ENCODE results near the gene SYNE3. TPM values are rescaled to one million over a fixed set of nuclear protein-coding genes. Genes with fewer than 3 reads are reported as not detected.

SYNE3 gene
- total and polyA plus RNA-seq, 5 experiments from 2014 or later, result 2.4 to 48.2 (median 4.6) TPM

DNA sequence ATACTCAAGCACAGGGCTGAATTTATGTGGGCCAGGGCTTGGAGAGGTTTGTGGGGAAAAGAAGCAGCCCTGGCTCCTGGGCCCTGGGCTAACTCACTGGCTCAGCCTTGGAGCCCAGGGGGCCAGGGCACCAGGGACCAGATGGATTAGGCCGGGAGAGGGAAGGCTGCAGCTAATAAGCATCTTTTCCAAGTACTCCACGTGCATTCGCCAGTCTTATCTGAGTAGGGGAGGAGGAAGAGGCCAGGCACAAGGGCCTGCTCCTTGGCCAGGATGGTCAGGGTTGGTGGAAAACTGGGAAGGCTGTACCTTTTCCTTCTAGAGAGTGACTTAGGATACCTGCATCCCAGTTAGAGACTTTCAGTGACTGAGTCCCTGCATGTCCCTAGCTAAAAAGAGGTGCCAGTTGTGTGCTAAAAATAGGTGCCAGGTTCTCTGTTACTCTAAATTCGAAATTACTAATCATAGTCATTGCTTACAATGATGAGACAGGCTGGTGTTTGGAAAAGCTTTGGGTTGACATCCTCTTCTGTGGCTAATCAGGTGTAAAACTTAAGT is 19.7 kb upstream of the SYNE3 start:
- no peak for DNase-seq
- Mint-ChIP-seq H3K4me3 (peak overlapping the region; percentile 85 to 98 (median 96)), H3K27ac (peak overlapping the region in 7 of 10 donors; percentile 12 to 96 (median 91)), H3K4me1 (peaks cover 33 to 78% (median 72%) of the 10 kb centered on the region in 4 donors), H3K9me3 (no peaks in the 10 kb centered on the region), H3K27me3 (no peaks in the 10 kb centered on the region), H3K36me3 (peaks cover 0 to 9% (median 0%) of the 10 kb centered on the region in 3 donors)
- POLR2A ChIA-PET, result no interaction called here
- no peak for ATAC-seq

GRCh38 chr14:95535226-95536021 is 19.0 kb upstream of the SYNE3 start:
- DNase-seq (peak in 2 of 10 donors; percentile 15 to 16), ATAC-seq (no peak)
- Mint-ChIP-seq H3K36me3 (peaks cover 0 to 11% (median 0%) of the 10 kb centered on the region in 3 donors), H3K27ac (peak overlapping the region; percentile 86 to 97 (median 91)), H3K9me3 (no peaks in the 10 kb centered on the region), H3K4me1 (peaks cover 33 to 78% (median 70%) of the 10 kb centered on the region in 4 donors), H3K27me3 (no peaks in the 10 kb centered on the region), H3K4me3 (peak overlapping the region; percentile 85 to 98 (median 96))
- POLR2A ChIA-PET, result interaction anchor here (1.2 to 3.0 kb wide), 7 partner anchors 11 to 378 kb away, joined by 3 to 45 read pairs (median 7); partner anchors contain the start of genes DICER1 and SYNE3

GRCh38 chr14:95534299-95535225 is 18.1 kb upstream of the SYNE3 start, which contains the start of gene GLRX5:
Gene GLRX5, plus strand, starts transcription at chr14:95535050. Its CDS starts 40 bp downstream, at chr14:95535090.
- H3K27me3 Mint-ChIP-seq, result no peaks in the 10 kb centered on the region
- peak within 1 kb of the TSS; percentile 93 to 98 (median 96) for H3K27ac Mint-ChIP-seq
- peaks cover 0 to 19% (median 0%) of the 10 kb centered on the region in 3 donors for H3K36me3 Mint-ChIP-seq
- peak within 1 kb of the TSS; percentile 85 to 98 (median 96) for H3K4me3 Mint-ChIP-seq
- POLR2A ChIA-PET, result interaction anchor here (1.0 to 3.0 kb wide), 12 partner anchors 9 to 377 kb away, joined by 3 to 45 read pairs (median 6); partner anchors contain the start of genes DICER1 and SYNE3
- H3K9me3 Mint-ChIP-seq, result no peaks in the 10 kb centered on the region
- peaks cover 33 to 78% (median 69%) of the 10 kb centered on the region in 4 donors for H3K4me1 Mint-ChIP-seq
- DNase-seq (peak; percentile 92 to 100 (median 98)), ATAC-seq (peak; percentile 86 to 87)

DNA sequence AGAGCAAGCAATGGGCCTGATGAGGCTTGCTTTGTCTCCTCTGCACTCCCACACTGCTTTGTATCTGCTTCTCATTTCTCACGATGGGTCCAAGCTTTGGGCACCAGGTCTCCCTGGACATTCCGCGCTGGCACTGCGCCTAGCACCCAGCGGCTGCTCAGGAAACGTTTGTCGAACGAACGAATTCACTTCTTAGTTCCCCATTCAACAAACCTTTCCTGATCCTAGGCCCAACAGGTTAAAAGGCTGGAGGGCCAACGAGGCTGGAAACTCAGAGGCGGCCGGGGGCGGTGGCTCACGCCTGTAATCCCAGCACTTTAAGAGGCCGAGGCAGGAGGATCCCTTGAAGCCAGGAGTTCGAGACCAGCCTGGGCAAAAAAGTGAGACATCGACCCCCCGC is 17.4 kb upstream of the SYNE3 start:
- H3K27ac Mint-ChIP-seq, result peak overlapping the region; percentile 92 to 98 (median 96)
- peak overlapping the region; percentile 85 to 97 (median 93) for H3K4me3 Mint-ChIP-seq
- H3K9me3 Mint-ChIP-seq, result no peaks in the 10 kb centered on the region
- POLR2A ChIA-PET, result interaction anchor here (0.9 to 3.0 kb wide), 10 partner anchors 8 to 376 kb away, joined by 3 to 45 read pairs (median 7); partner anchors contain the start of genes DICER1 and SYNE3
- DNase-seq, result no peak
- no peaks in the 10 kb centered on the region for H3K27me3 Mint-ChIP-seq
- peaks cover 33 to 70% (median 65%) of the 10 kb centered on the region in 4 donors for H3K4me1 Mint-ChIP-seq
- no peak for ATAC-seq
- peaks cover 0 to 20% (median 0%) of the 10 kb centered on the region in 3 donors for H3K36me3 Mint-ChIP-seq

GRCh38 chr14:95533391-95533821 is 17.0 kb upstream of the SYNE3 start:
- H3K9me3 Mint-ChIP-seq, result no peaks in the 10 kb centered on the region
- peak overlapping the region; percentile 85 to 97 (median 93) for H3K4me3 Mint-ChIP-seq
- peak overlapping the region; percentile 92 to 98 (median 96) for H3K27ac Mint-ChIP-seq
- no peaks in the 10 kb centered on the region for H3K27me3 Mint-ChIP-seq
- peaks cover 33 to 66% (median 62%) of the 10 kb centered on the region in 4 donors for H3K4me1 Mint-ChIP-seq
- ATAC-seq (no peak), DNase-seq (no peak)
- POLR2A ChIA-PET, result interaction anchor here (0.9 to 3.0 kb wide), 7 partner anchors 12 to 376 kb away, joined by 3 to 45 read pairs (median 9); partner anchors contain the start of genes DICER1 and SYNE3
- peaks cover 0 to 20% (median 0%) of the 10 kb centered on the region in 3 donors for H3K36me3 Mint-ChIP-seq

- Mint-ChIP-seq H3K4me3 (peak overlapping the region in 9 of 10 donors; percentile 25 to 85 (median 50)), H3K27me3 (no peaks in the 10 kb centered on the region), H3K4me1 (peaks cover 30 to 61% (median 58%) of the 10 kb centered on the region in 4 donors), H3K9me3 (no peaks in the 10 kb centered on the region), H3K36me3 (peaks cover 0 to 20% (median 0%) of the 10 kb centered on the region in 3 donors), H3K27ac (peak overlapping the region; percentile 41 to 98 (median 74))
- POLR2A ChIA-PET, result interaction anchor here (1.2 kb wide), 2 partner anchors 9 to 16 kb away, joined by 3 read pairs; partner anchors contain the start of gene SYNE3
- no peak for DNase-seq
- ATAC-seq, result no peak
These were observed 15.5 kb upstream of the SYNE3 start for GRCh38 chr14:95531969-95532368.

DNA sequence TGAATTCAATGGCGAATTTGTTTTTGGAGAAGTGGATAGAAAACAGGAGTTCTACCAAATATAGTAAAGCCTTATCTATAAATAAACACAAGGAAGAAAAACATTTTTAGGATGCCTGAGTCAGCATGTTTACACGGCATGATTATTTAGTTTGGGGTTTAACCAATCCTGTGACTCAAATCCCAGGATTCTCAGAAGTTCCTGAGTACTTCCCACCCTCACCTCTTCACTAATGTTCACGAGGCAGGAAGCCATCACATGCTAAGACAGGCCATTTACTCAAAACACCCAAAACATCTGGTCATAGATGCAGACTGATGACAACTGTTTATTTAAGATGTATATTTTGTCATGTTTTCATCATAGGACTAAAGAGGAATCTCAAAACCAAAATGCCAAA is 15.0 kb upstream of the SYNE3 start:
- no peaks in the 10 kb centered on the region for H3K9me3 Mint-ChIP-seq
- peaks cover 29 to 61% (median 58%) of the 10 kb centered on the region in 4 donors for H3K4me1 Mint-ChIP-seq
- H3K27me3 Mint-ChIP-seq, result no peaks in the 10 kb centered on the region
- peaks cover 0 to 20% (median 0%) of the 10 kb centered on the region in 3 donors for H3K36me3 Mint-ChIP-seq
- H3K4me3 Mint-ChIP-seq, result peak overlapping the region in 1 of 10 donors; percentile 85
- ATAC-seq (no peak), DNase-seq (no peak)
- POLR2A ChIA-PET, result interaction anchor here (1.2 kb wide), 2 partner anchors 8 to 15 kb away, joined by 3 read pairs; partner anchors contain the start of gene SYNE3
- peak overlapping the region in 5 of 10 donors; percentile 41 to 98 (median 73) for H3K27ac Mint-ChIP-seq

GRCh38 chr14:95530473-95531276 is 14.2 kb upstream of the SYNE3 start:
- H3K4me3 Mint-ChIP-seq, result peak overlapping the region in 2 of 10 donors; percentile 33 to 68
- POLR2A ChIA-PET, result interaction anchor here (1.0 to 1.2 kb wide), 2 partner anchors 8 to 10 kb away, joined by 3 read pairs; no protein-coding TSS in a partner anchor
- ATAC-seq, result no peak

DNA sequence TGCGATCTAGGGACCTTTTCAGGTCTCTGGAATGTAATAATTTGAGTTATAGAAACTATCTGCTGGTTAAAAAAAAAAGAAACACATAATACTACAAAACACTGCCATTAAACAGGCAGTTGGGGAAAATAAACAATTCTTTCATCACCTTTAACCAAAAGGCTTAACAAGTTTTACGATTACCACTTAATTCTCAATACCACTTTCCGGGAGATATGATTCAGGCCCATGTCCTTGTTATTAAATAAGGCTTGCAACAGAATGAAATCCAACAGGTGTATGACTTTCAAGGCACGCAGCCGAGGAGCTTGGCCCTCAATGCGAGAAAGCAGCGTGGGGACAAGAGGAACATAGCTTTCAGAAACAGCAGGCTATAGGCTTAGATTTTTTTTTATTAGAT is 12.8 kb upstream of the SYNE3 start:
- no peak overlapping the region for H3K4me3 Mint-ChIP-seq
- POLR2A ChIA-PET, result interaction anchor here (2.7 kb wide), 1 partner anchor 87 kb away, joined by 14 read pairs; no protein-coding TSS in a partner anchor
- no peaks in the 10 kb centered on the region for H3K9me3 Mint-ChIP-seq

More at GRCh38 chr14:95530473-95531276, 14.2 kb upstream of the SYNE3 start:
- Mint-ChIP-seq H3K9me3 (no peaks in the 10 kb centered on the region), H3K27me3 (no peaks in the 10 kb centered on the region), H3K4me1 (peaks cover 27 to 60% (median 58%) of the 10 kb centered on the region in 4 donors), H3K36me3 (peaks cover 0 to 20% (median 0%) of the 10 kb centered on the region in 3 donors), H3K27ac (peak overlapping the region in 8 of 10 donors; percentile 22 to 98 (median 66))
- no peak for DNase-seq

GRCh38 chr14:95527387-95528002 is 11.0 kb upstream of the SYNE3 start:
- Mint-ChIP-seq H3K9me3 (no peaks in the 10 kb centered on the region), H3K4me3 (peak overlapping the region in 3 of 10 donors; percentile 15 to 59 (median 40)), H3K36me3 (peaks cover 0 to 17% (median 0%) of the 10 kb centered on the region in 3 donors), H3K27me3 (no peaks in the 10 kb centered on the region), H3K27ac (peak overlapping the region; percentile 5 to 100 (median 72)), H3K4me1 (peaks cover 35 to 71% (median 66%) of the 10 kb centered on the region in 4 donors)
- POLR2A ChIA-PET, result interaction anchor here (0.8 to 16.9 kb wide), 7 partner anchors 9 to 87 kb away, joined by 3 to 398 read pairs (median 5); partner anchors contain the start of gene SYNE3
- ATAC-seq (peak in 1 of 2 donors; percentile 44), DNase-seq (peak in 7 of 10 donors; percentile 25 to 70 (median 41))

More for the DNA sequence above, 12.8 kb upstream of the SYNE3 start:
- DNase-seq (no peak), ATAC-seq (no peak)
- Mint-ChIP-seq H3K27ac (peak overlapping the region in 4 of 10 donors; percentile 22 to 69 (median 54)), H3K27me3 (no peaks in the 10 kb centered on the region), H3K4me1 (peaks cover 28 to 67% (median 66%) of the 10 kb centered on the region in 4 donors), H3K36me3 (peaks cover 0 to 20% (median 0%) of the 10 kb centered on the region in 3 donors)
